ENCODE results near the gene GGT6.

GRCh38 chr17:4512156-4513112 is 47.9 kb downstream of the GGT6 start:
- TF ChIP-seq CTCF (IDR thresholded peaks at IDR 0.05) = no peak
- TF ChIP-seq POLR2A (IDR thresholded peaks at IDR 0.05) = no peak
